ENCODE measurements around the gene HEATR5A. TPM values are rescaled to one million over a fixed set of nuclear protein-coding genes. Genes with fewer than 3 reads are reported as not detected.
"Not testable (repeated sequence)": the region's sequence is repeated elsewhere in the genome, so short reads cannot be mapped to it uniquely, and the experiment has no call there.

The HEATR5A gene
- total RNA-seq, 3 donors from 2014 or later = 53.3 to 80.0 (median 56.8) TPM

DNA sequence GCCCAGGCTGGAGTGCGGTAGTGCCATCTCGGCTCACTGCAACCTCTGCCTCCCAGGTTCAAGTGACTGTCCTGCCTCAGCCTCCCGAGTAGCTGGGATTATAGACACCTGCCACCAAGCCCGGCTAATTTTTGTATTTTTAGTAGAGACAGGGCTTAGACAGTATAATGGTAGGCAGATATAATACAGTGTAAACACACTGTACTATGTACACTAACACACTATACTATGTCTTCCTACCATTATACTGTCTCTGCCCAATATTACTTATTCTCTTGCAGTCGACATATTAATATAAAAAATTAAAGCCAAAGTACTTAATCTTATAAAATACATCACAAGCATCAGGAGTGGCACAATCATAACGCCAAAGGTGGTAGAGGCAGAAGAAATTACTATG lies 21.9 kb upstream of the HEATR5A start:
- no peak for DNase-seq
- H3K9me3 ChIP-seq = no peaks in the 10 kb centered on the region
- H3K36me3 ChIP-seq (ENCODE audit: low read depth) = no peaks in the 10 kb centered on the region
- TF ChIP-seq, protein P1, sequence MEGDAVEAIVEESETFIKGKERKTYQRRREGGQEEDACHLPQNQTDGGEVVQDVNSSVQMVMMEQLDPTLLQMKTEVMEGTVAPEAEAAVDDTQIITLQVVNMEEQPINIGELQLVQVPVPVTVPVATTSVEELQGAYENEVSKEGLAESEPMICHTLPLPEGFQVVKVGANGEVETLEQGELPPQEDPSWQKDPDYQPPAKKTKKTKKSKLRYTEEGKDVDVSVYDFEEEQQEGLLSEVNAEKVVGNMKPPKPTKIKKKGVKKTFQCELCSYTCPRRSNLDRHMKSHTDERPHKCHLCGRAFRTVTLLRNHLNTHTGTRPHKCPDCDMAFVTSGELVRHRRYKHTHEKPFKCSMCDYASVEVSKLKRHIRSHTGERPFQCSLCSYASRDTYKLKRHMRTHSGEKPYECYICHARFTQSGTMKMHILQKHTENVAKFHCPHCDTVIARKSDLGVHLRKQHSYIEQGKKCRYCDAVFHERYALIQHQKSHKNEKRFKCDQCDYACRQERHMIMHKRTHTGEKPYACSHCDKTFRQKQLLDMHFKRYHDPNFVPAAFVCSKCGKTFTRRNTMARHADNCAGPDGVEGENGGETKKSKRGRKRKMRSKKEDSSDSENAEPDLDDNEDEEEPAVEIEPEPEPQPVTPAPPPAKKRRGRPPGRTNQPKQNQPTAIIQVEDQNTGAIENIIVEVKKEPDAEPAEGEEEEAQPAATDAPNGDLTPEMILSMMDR (IDR thresholded peaks at IDR 0.05) = no peak
- intact Hi-C loops (cut with DNase I, micrococcal nuclease) = no loop called here
- no peak for ATAC-seq
- no peaks in the 10 kb centered on the region for H3K4me1 ChIP-seq (ENCODE audit: low read depth)
- no peak overlapping the region for H3K4me3 ChIP-seq

DNA sequence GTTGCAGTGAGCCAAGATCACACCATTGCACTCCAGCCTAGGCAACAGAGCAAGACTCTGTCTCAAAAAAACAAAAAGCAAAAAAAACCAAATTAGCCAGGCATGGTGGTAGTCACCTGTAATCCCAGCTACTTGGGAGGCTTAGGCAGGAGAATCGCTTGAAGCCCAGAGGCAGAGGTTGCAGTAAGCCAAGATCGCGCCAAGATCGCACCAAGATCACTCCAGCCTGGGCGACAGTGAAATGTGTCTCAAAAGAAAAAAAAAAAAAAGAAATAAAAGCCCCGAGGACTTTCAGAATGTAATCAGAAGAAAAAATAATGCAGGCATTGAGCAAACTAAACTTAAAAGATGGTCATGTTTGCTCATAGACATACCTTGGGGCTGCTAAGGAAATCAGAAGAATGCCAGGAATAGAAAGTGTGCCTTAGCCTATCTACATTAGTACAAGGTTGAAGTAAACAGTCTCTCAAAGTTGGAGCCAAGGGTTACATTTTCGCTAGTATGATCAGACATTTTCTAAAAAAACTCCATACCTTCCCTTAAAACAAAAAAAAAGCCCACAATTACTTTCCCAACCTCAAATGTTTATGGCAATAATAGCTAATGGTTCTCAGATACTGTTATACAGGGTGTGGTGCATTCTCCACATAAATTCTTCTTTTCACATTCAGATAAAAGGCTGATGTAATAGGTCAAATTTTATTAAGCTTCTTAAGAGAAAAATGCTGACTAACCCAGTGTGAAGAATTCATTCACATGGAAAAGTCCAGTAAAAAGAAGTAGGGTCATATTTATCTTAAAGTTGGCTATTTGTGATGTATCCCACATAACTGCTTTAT lies 21.1 kb upstream of the HEATR5A start:
- H3K4me3 ChIP-seq = no peak overlapping the region
- H3K4me1 ChIP-seq (ENCODE audit: low read depth) = no peaks in the 10 kb centered on the region
- DNase-seq (no peak), ATAC-seq (no peak)
- TF ChIP-seq, protein P1 (IDR thresholded peaks at IDR 0.05) = no peak
- H3K36me3 ChIP-seq (ENCODE audit: low read depth) = no peaks in the 10 kb centered on the region
- intact Hi-C loops (cut with DNase I, micrococcal nuclease) = no loop called here
- no peaks in the 10 kb centered on the region for H3K9me3 ChIP-seq

DNA sequence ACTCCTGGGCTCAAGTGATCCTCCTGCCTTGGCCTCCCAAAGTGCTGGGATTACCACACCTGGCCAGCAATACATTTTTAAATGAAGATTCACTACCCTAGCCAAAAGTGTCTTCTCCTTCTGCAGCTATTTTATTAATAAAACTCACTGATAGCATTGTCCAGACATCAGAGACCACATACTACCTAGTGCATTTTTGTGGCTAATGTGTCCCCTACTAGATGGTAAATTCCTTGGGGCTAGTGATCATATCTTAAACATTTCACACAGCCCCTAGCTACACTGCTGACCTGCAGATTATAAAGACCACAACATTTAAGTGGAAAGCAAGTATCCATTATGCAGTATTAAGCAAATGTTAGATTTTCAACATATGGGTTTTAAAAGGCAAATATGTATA lies 19.9 kb upstream of the HEATR5A start:
- intact Hi-C loops (cut with DNase I, micrococcal nuclease) = no loop called here
- TF ChIP-seq, protein P1 (IDR thresholded peaks at IDR 0.05) = no peak
- DNase-seq (no peak), ATAC-seq (no peak)
- Histone ChIP-seq H3K9me3 (no peaks in the 10 kb centered on the region), H3K36me3 (ENCODE audit: low read depth) (no peaks in the 10 kb centered on the region), H3K4me1 (ENCODE audit: low read depth) (no peaks in the 10 kb centered on the region), H3K4me3 (no peak overlapping the region)

DNA sequence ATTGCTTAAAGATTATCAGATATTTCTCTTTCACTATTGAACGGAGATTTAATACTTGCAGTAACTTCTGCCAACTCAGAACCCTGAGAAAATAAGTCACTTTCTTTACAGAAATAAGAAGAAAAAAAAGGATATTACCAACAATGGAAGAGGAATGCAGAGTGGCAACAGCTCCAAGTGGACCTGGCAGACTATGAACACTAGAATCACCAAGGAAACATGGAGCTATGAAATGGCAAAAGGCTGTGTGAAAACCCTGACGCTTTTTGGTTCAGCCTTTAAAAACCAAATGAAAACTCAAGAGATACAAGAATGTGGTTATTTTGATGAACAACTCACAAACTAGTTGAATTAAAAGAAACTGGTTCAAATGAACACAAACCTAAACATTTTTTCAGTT lies 19.2 kb upstream of the HEATR5A start:
- DNase-seq (no peak), ATAC-seq (no peak)
- Histone ChIP-seq H3K9me3 (no peaks in the 10 kb centered on the region), H3K4me3 (no peak overlapping the region), H3K36me3 (ENCODE audit: low read depth) (no peaks in the 10 kb centered on the region), H3K4me1 (ENCODE audit: low read depth) (no peaks in the 10 kb centered on the region)
- TF ChIP-seq, protein P1 (IDR thresholded peaks at IDR 0.05) = no peak
- intact Hi-C loops (cut with DNase I, micrococcal nuclease) = no loop called here

DNA sequence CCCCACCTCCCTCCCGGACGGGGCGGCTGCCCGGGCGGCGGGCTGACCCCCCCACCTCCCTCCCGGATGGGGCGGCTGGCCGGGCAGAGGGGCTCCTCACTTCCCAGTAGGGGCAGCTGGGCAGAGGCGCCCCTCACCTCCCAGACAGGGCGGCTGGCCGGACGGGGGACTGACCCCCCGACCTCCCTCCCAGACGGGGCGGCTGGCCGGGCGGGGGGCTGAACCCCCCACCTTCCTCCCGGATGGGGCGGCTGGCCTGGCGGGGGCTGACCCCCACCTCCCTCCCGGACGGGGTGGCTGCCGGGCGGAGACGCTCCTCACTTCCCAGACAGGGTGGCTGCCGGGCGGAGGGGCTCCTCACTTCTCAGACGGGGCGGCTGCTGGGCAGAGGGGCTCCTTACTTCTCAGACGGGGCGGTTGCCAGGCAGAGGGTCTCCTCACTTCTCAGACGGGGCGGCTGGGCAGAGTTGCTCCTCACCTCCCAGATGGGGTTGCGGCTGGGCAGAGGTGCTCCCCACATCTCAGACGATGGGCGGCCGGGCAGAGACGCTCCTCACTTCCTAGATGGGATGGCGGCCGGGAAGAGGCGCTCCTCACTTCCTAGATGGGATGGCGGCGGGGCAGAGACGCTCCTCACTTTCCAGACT lies 16.8 kb upstream of the HEATR5A start:
- H3K36me3 ChIP-seq (ENCODE audit: low read depth); DNase-seq; H3K4me1 ChIP-seq (ENCODE audit: low read depth); intact Hi-C loops (cut with DNase I, micrococcal nuclease); H3K4me3 ChIP-seq; ATAC-seq; H3K9me3 ChIP-seq: not testable (repeated sequence)

DNA sequence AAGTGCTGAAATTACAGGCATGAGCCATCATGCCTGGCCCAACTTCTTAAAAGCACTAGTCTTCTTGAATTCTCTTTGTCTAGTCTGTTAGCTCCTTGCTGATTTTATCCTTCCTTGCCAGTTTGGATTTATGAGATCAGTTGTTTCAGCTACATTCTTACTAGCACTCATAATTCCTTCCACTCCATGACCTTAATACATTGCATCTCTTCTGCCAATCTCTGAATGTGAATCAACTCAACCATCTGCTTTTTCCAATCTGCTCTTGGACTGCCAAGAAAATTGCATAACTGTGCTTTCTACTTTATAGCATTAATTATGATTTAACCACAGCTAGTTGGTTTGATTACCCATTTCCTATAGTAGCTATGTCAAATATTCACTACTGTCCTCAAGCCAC lies 14.9 kb upstream of the HEATR5A start:
- no peak for ATAC-seq
- no peaks in the 10 kb centered on the region for H3K4me1 ChIP-seq (ENCODE audit: low read depth)
- H3K9me3 ChIP-seq = peaks cover 2% of the 10 kb centered on the region
- H3K4me3 ChIP-seq = no peak overlapping the region
- no peaks in the 10 kb centered on the region for H3K36me3 ChIP-seq (ENCODE audit: low read depth)
- DNase-seq = no peak
- intact Hi-C loops (cut with DNase I, micrococcal nuclease) = no loop called here
- TF ChIP-seq, protein P1 (IDR thresholded peaks at IDR 0.05) = no peak

Data from mucosa of descending colon (tissue), 3 donors.